ENCODE measurements around the gene SMIM7. TPM values are rescaled to one million over a fixed set of nuclear protein-coding genes. Genes with fewer than 3 reads are reported as not detected.
"Not testable (repeated sequence)": the region's sequence is repeated elsewhere in the genome, so short reads cannot be mapped to it uniquely, and the experiment has no call there.

Gene SMIM7
- total RNA-seq: 10 to 100 TPM; 70.7 to 75.0 TPM
- long read RNA-seq, transcript SMIM7-214 (4 exons, 1,075 nt): minor isoform, 7 of 61 reads
- long read RNA-seq, transcript SMIM7-208 (5 exons, 2,776 nt): major isoform, 40 of 61 reads
- long read RNA-seq, partial matches to known transcripts: 3 of 61 reads
- long read RNA-seq, other reads (novel, unspliced or antisense): 4 of 61 reads

DNA sequence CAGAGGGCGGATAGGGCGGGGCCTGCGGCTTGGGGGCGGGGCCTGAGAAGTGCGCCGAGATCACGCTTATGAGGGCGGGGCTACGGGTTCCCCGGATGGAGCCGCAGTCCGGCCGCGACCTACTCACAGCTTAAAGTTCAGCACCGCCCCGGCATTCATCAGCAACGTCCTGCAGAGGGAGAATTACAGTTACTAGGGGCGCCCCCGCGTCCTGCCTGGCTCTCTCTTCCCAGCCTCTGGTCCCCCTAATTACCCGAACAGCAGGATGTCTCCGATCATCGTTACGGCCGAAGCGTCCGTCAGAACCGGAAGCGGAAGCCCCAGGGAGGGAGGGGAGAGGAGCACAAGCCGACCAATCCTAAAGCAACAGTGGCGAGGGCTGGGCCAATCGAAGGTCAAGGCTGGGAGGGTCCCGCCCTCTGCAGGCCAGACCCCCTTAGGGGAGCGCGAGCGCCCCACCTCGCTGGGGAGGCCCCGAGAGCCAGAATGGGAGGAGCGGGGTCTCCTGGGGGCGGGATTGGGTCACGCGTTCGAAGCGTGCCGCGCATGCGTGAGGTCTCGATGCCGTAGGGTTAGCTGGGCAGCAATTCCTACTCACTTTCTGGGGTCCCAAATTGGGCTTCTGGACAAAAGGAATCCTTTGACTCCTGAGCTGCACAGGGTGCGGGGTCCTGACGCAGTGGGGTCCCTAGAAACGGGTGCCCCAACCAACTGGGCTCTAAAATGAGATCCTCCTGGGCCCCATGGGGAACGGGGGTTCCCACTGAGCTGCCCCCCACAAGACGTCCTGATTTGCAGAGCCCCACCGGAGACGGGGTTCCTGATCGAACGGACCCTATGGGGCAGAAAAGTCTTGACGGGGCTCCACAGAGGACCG, at the start of gene SMIM7:
Gene SMIM7 (minus strand): TSS at position 313 of the 877 bp plus-strand sequence. CDS start 34 bp downstream, at position 279.
- DNase-seq: peak; percentile 98 to 99
- ATAC-seq: peak; percentile 92

DNA sequence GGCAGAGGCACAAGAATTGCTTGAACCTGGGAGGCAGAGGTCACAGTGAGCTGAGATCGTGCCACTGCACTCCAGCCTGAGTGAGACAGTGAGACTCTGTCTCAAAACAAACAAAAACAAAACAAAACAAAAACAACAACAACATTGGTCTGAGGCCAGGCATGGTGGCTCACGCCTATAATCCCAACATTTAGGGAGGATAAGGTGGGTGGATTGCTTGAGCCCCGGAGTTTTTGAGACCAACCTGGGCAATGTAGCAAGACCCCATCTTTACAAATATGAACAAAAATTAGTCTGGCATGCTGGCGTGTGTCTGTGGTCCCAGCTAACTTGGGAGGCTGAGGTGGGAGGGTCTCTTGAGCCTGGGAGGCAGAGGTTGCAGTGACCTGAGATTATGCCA, 43.7 kb upstream of the SMIM7 start:
- intact Hi-C loops (cut with DNase I, micrococcal nuclease): no loop called here
- no peak for ATAC-seq
- no peak for DNase-seq

More for the DNA sequence above, at the start of gene SMIM7:
- intact Hi-C loops (cut with DNase I, micrococcal nuclease): no loop called here

DNA sequence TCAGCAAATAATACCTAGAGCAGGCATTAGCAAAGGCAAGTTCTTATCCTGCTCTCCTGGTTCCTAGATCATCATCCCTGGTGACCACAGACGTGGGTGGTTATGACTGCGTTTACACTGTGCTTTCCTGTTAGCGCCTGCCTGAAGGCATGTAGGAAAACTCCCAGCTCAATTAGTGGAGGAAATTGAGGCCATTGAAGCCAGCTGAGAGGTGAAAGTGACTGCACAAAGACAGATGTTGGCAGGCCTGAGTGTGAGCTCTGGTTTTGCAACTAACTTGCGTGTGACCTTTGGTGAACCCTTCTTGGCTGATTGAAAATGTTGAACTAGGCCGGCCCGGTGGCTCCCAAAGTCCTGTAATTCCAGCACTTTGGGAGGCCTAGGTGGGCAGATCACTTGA, 42.2 kb upstream of the SMIM7 start:
- no peak for DNase-seq
- intact Hi-C loops (cut with DNase I, micrococcal nuclease): no loop called here

DNA sequence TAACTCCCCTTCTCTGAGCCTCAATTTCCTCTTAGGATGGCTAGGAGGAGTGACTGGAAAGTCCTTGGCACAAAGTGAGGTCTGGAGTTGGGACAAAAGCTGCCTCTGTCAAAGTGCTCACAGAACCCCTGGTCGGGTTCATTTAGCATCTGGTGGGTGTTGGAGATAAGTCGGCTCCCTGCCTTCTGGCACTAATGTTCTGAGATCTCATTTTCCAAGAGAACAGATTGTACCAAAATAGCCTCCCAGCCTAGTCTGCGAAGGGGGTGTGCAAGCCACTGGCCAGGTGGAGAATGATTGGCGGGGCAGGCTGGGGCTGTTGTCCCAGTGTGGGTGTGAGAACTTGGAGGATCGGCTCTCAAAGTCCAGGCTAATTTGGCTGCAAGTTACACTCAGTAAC, 39.0 kb upstream of the SMIM7 start:
- ATAC-seq (peak; percentile 82), DNase-seq (peak in 1 of 2 donors; percentile 24)
- intact Hi-C loops (cut with DNase I, micrococcal nuclease): no loop called here

More for the DNA sequence above, 42.2 kb upstream of the SMIM7 start:
- no peak for ATAC-seq

DNA sequence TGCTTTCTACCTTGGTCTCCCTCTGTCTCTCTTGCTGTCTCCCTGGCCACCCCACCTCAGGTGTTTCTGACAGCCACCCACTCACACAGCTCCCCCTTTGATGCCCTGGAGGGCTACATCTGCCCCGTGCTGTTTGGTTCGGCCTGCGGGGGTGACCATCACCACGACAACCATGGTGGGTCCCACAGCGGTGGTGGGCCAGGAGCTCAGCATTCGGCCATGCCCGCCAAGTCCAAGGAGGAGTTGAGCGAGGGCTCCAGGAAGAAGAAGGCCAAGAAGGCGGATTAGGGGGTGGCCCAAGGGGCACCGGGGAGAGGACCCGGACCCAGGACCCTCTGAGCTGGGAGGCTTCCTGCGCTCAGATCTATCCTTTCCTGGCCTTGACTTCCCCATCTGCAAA, 28.1 kb upstream of the SMIM7 start:
- no peak for ATAC-seq
- DNase-seq: no peak
- intact Hi-C loops (cut with DNase I, micrococcal nuclease): no loop called here

DNA sequence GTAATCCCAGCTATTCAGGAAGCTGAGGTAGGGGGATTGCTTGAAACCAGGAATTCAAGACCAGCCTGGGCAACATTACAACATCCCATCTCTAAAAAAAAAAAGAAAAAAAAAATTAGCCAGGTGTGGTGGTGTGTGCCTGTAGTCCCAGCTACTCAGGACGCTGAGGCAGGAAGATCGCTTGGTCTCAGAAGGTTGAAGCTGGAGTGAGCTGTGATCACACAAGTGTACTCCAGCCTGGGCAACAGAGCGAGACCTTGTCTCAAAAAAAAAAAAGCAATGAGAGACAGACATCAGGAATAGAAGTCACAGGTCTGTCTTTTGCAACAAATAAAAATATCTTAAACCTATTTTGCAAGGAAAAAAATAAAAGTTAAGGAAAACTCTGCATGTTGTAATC, 24.3 kb upstream of the SMIM7 start:
- no peak for DNase-seq
- ATAC-seq: no peak
- intact Hi-C loops (cut with DNase I, micrococcal nuclease): no loop called here

DNA sequence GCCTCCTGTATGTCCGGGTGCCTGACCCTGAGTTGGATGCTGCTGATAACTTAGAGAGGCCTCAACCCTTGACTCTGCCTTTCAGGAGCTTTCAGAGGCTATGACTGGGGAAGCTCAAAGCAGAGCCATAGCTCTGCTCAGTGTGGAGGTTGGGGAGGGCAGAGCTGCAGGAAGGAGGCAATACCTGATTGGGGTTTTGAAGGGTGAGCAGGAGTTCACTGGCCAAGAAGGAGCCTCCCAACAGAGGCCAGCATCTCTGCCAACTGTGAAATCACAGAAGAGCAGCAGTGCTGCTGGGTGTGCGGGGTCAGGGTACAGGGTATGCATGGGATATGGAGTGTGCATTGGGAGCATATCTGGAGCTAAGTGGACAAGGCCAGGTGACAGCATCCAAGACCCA, 22.6 kb upstream of the SMIM7 start:
- intact Hi-C loops (cut with DNase I, micrococcal nuclease): no loop called here
- DNase-seq (no peak), ATAC-seq (no peak)

DNA sequence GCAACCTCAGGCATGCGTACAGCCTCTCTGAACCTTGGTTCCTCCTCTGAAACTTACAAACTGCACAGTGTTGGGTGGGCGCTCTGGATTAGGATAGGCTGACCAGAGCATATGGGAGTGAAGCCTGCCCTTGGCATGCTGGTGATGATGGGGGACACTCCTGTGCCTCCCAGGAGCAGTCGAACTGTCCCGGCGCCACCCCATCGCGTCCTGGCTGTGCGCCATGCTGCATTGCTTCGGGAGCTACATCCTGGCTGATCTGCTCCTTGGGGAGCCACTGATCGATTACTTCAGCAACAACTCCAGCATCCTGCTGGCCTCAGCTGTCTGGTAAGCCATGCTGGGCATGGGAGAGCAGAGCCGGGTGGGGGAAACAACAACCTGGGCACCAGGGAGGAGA, 19.9 kb upstream of the SMIM7 start:
- ATAC-seq: no peak
- intact Hi-C loops (cut with DNase I, micrococcal nuclease): no loop called here
- DNase-seq: no peak

DNA sequence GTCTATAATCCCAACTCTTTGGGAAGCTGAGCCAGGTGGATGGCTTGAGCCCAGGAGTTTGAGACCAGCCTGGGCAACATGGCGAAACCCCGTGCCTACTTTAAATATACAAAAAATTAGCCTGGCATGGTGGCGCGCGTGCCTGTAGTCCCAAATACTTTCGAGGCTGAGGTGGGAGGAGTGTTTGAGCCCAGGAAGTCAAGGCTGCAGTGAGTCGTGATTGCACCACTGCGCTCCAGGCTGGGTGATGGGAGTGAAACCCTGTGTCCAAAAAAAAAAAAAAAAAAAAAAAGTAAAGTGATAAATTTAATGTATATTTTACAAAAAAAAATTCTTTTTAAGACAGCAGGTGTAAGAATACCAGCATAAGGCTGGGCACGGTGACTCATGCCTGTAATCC, 18.6 kb upstream of the SMIM7 start:
- no peak for DNase-seq
- intact Hi-C loops (cut with DNase I, micrococcal nuclease): no loop called here
- ATAC-seq: no peak

DNA sequence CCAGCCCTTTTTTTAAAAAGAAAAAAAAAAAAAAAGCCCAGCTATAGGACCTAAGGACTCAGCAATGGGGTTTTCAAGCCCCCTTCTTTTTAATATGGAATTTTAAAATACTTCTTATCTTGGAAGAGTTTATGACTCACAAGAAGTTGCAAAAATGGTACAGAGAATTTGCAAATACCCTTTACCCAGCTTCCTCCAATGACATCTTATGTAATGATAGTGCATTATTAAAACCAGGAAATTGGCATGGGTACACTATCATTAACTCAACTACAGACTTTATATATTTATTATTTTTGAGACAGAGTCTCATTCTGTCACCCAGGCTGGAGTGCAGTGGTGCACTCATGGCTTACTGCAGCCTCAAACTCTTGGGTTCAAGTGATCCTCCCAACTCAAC, 17.1 kb upstream of the SMIM7 start:
- intact Hi-C loops (cut with DNase I, micrococcal nuclease): no loop called here
- ATAC-seq: no peak
- no peak for DNase-seq

DNA sequence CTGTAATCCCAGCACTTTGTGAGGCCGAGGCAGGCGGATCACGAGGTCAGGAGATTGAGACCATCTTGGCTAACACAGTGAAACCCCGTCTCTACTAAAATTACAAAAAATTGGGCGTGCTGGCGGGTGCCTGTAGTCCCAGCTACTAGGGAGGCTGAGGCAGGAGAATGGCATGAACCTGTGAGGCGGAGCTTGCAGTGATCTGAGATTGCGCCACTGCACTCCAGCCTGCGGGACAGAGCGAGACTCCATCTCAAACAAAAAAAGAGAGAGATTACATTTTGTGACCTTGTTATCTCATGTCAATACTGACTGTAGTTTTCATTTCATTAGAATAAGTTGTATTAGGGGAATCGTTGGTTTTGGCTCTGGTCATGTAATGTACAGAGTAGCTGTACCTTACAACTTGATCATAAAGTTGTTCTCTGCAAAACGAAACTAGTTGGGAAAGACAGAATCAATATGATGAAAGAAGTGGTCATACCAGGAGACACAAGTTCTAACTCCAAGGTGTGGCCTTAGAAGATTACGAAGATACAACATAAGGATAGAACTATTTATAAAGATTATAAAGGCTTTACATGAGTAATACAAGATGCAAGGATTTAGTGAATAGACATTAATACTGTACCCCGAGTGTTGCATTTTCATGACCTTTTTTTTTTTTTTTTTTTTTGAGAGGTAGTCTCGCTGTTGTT, 16.3 kb upstream of the SMIM7 start:
- no peak for ATAC-seq
- DNase-seq: no peak
- intact Hi-C loops (cut with DNase I, micrococcal nuclease): no loop called here

DNA sequence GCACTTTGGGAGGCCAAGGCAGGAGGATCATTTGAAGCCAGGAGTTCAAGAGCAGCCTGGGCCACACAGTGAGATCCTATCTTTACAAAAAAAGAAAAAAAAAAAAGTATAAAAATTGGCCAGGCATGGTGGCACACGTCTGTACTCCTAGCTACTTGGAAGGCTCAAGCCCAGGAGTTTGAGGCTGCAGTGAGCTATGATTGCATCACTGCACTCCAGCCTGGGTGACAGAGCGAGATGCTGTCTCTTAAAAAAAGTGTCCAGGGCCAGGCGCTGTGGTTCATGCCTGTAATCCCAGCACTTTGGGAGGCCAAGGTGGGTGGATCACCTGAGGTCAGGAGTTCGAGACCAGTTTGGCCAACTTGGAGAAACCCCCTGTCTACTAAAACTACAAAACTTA, 13.9 kb upstream of the SMIM7 start:
- DNase-seq; intact Hi-C loops (cut with DNase I, micrococcal nuclease); ATAC-seq: not testable (repeated sequence)

DNA sequence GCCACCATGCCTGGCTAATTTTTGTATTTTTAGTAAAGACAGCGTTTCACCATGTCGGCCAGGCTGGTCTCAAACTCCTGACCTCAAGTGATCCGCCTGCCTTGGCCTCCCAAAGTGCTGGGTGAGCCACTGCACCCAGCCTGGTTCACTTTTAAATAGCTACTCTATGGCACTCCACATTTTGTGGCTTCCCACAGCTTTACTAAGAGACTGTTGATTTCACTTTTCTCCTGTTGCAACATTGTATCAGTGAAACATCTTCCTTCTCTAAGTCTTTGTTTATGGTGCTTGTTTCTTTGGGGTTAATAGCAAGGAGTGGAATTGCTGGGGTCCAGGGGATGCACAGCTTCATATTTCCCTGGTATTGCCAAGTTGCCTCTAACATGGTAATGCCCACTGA, 13.3 kb upstream of the SMIM7 start:
- intact Hi-C loops (cut with DNase I, micrococcal nuclease): no loop called here
- DNase-seq (no peak), ATAC-seq (no peak)

DNA sequence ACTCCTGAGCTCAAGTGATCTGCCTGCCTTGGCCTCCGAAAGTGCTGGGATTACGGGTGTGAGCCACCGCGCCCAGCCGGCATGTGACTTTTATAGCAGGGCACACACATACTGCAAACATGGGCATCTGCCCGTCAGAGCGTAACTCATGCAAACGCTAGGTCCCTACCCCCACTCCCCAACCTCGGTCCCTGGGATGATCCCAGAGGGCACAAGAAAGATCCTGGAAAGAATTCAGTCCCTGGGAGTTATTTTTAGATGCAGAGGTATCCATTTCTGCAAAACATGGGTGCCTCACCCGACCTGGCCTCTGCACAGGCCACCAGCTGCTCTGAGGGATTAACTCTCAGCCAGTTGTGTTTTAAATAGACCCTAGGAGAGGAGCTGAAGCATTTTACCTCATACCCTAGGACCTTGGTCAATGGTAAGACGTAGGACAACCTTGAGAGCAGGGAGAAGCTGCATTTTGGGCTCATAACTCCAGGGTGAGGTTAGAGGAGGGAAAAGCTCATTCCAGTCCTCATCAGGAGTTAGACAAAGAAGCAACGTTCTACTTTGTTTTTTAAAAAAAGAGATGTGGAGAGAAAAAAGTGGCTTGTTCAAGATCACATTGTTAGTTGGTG, 11.8 kb upstream of the SMIM7 start:
- ATAC-seq: peak; percentile 89
- intact Hi-C loops (cut with DNase I, micrococcal nuclease): no loop called here
- peak; percentile 35 to 51 for DNase-seq

DNA sequence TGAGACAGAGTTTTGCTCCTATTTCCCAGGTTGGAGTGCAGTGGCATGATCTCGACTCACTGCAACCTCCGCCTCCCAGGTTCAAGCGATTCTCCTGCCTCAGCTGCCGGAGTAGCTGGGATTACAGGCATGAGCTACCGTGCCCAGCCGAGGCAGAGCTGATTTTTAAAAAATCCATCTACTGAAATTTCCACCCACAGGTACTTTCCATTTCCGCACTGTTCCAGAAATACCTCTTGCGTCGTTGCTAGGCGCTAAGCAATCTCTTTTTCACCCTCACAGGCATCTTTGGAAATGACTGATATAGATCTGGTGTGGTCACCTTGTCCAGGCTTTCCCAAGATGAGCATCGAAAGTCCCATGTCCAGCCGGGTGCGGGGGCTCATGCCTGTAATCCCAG, 10.3 kb upstream of the SMIM7 start:
- no peak for ATAC-seq
- no peak for DNase-seq
- intact Hi-C loops (cut with DNase I, micrococcal nuclease): no loop called here

DNA sequence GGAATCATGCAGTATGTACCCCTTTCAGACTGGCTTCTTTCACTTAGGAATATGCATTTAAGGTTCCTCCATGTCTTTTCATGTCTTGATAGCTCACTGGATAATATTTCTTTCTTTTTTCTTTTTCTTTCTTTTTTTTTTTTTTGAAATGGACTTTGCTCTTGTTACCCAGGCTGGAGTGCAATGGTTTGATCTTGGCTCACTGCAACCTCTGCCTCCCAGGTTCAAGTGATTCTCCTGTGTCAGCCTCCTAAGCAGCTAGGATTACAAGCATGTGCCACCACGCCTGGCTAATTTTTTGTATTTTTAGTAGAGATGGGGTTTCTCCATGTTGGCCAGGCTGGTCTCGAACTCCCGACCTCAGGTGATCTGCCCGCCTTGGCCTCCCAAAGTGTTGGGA, 8.8 kb upstream of the SMIM7 start:
- ATAC-seq; intact Hi-C loops (cut with DNase I, micrococcal nuclease); DNase-seq: not testable (repeated sequence)

DNA sequence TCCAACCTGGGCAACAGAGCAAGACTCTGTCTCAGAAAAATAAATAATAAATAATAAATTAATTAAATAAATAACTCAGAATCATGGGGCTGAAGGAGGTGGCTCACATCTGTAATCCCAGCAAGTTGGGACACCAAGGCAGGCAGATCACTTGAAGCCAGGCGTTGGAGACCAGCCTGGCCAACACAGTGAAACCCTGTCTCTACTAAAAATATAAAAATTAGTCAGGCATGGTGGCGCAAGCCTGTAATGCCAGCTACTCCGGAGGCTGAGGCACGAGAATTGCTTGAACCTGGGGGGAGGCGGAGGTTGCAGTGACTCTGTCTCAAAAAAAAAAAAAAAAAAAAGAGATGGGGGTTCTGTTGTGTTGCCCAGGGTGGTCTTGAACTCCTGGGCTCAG, 8.2 kb upstream of the SMIM7 start:
- intact Hi-C loops (cut with DNase I, micrococcal nuclease): no loop called here
- no peak for DNase-seq
- ATAC-seq: no peak

DNA sequence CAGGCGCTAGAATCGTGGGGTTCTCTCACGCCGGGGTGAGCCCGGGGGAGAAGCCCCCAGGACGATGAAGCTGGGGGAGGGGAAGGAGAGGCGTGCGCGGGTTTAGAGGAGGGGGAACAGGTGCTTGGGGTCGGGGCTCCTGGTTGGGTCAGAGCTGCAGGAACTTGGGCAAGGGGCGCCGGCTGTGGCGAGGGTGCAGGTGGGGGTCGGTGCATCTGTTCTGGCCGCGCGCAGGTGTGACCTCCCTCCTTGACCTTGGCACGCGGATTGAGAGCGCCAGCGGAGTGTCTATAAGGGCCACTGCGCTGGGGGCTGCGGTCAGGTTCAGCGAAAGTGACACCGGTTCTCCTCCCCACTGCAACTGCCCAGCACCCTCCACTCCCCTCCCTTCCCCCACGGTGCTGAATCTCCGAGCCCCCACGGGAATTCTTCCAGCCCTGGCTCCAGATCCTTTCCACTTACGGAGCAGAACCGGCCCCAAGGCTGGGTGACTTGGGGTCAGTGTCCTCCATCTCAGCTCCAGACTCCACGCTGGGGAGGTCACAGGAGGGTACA, 1.6 kb upstream of the SMIM7 start:
- DNase-seq: peak; percentile 42 to 51
- intact Hi-C loops (cut with DNase I, micrococcal nuclease): no loop called here
- ATAC-seq: no peak

DNA sequence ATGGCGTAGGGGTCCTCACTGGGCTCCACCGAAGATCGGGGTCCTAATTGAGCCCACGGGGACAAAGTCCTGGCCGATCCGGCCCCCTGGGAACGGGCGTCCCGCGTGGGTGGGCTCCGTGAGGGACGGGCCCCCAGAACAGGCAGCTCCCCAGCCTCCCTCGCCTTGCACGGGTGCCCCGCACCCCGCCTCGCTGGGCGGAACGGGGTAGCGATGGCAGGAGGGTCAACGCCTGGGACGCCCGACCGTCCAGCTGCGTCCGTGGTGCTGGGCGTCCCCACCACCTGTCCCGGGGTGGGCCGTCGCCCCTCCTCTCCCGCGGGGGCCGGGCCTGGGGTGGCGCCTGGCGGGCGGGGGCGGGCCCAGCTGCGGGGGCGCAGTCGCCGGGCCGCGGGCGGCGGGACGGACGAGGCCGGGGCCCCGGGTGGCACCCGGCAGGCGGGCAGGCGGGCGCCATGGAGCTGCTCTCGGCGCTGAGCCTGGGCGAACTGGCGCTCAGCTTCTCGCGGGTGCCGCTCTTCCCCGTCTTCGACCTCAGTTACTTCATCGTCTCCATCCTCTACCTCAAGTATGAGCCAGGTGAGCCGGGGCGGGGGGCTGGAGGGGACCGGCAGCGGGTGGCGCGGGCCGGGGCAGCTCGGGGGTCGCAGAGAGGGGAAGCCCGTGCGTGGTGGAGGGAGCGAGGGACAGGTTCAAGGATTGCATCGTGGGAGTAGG, 977 bp upstream of the SMIM7 start, which contains the start of gene TMEM38A:
Gene TMEM38A (plus strand): TSS at position 377 of the 717 bp plus-strand sequence. CDS start 79 bp downstream, at position 456.
- peak; percentile 45 to 66 for DNase-seq
- ATAC-seq: peak; percentile 49
- intact Hi-C loops (cut with DNase I, micrococcal nuclease): no loop called here

Measured in left colon (tissue), 2 donors.